Caco-2 (cell line): ENCODE measurements around the gene SRM. TPM values are rescaled to one million over a fixed set of nuclear protein-coding genes. Genes with fewer than 3 reads are reported as not detected.
"Not testable (repeated sequence)": the region's sequence is repeated elsewhere in the genome, so short reads cannot be mapped to it uniquely, and the experiment has no call there.

Experiments used
- BruUV-seq: library from RNA; stranded (reverse); fragments of 400-500 nt; replicated peaks from 2 replicates; lab custom pipeline; 2021; lab: Mats Ljungman, UMichigan
- CTCF ChIA-PET: fragments of 300-600 bp; sonication (Branson Sonifier 250); formaldehyde crosslinking; loops from one replicate; lab custom pipeline; 2022; ENCODE audit warnings: antibody characterized with exemption; lab: Charles Lee
- POLR2A ChIA-PET: fragments of 300-600 bp; sonication (Branson Sonifier 250); formaldehyde crosslinking; loops from one replicate; lab custom pipeline; 2022; ENCODE audit warnings: antibody characterized with exemption; lab: Charles Lee
- DNase-seq, 2 experiments: peaks; one replicate each; pipeline versions ENCODE4 v3.0.0 to v3.0.0-alpha.2; 2020 to 2022
- H3K27me3 ChIP-seq: replicated peaks from 2 replicates; pipeline ENCODE4 v1.6.0; 2011; ENCODE audit warnings: low read length; ENCODE audit not compliant: control insufficient read depth, insufficient read depth
- H3K36me3 ChIP-seq: 2 replicates; pipeline ENCODE4 v1.5.1; 2011; ENCODE audit warnings: low read length; ENCODE audit not compliant: control insufficient read depth, insufficient read depth
- H3K4me1 ChIP-seq: fragments of 250-450 bp; sonication (Bioruptor Pico); 2 replicates; pipeline ENCODE4 v1.5.1; 2020; ENCODE audit warnings: mild to moderate bottlenecking
- H3K4me3 ChIP-seq: 2 replicates; pipeline ENCODE4 v1.5.1; 2011; ENCODE audit warnings: low read depth, mild to moderate bottlenecking, control low read depth, low read length
- H3K9me3 ChIP-seq: fragments of 250-450 bp; sonication (Bioruptor Pico); 2 replicates; pipeline ENCODE4 v1.5.1; 2020; ENCODE audit warnings: mild to moderate bottlenecking, moderate library complexity
- H3K27ac Mint-ChIP-seq: one replicate; pipeline ENCODE4 v1.8.0; 2022; ENCODE audit warnings: mixed read lengths; ENCODE audit not compliant: unreplicated experiment
- H3K27me3 Mint-ChIP-seq: one replicate; pipeline ENCODE4 v1.8.0; 2022; ENCODE audit warnings: mixed read lengths; ENCODE audit not compliant: insufficient read depth, unreplicated experiment
- H3K36me3 Mint-ChIP-seq: one replicate; pipeline ENCODE4 v1.8.0; 2022; ENCODE audit warnings: mild to moderate bottlenecking, mixed read lengths; ENCODE audit not compliant: insufficient read depth, unreplicated experiment
- H3K4me1 Mint-ChIP-seq: one replicate; pipeline ENCODE4 v1.8.0; 2022; ENCODE audit warnings: low read depth, mixed read lengths; ENCODE audit not compliant: unreplicated experiment
- H3K4me3 Mint-ChIP-seq: one replicate; pipeline ENCODE4 v1.8.0; 2022; ENCODE audit warnings: mild to moderate bottlenecking, moderate library complexity, mixed read lengths; ENCODE audit not compliant: unreplicated experiment
- H3K9me3 Mint-ChIP-seq: one replicate; pipeline ENCODE4 v1.8.0; 2022; ENCODE audit warnings: mixed read lengths; ENCODE audit not compliant: unreplicated experiment
- CTCF ChIP-seq, 2 experiments: fragments of 200-600 bp in 1 of 2; IDR thresholded peaks; 1 replicate in 1 of 2; 2 replicates in 1 of 2; pipeline versions ENCODE4 v1.5.1 to v1.8.0; 2011 to 2022; ENCODE audit warnings: antibody characterized with exemption in 1 of 2, control low read depth in 1 of 2, inconsistent platforms in 1 of 2, low read depth in 1 of 2, low read length in 1 of 2, mild to moderate bottlenecking in 1 of 2, moderate library complexity in 1 of 2; ENCODE audit not compliant: insufficient read depth in 1 of 2, severe bottlenecking in 1 of 2, unreplicated experiment in 1 of 2
- intact Hi-C: fragments of 100-400 bp; cut with micrococcal nuclease; formaldehyde crosslinking; loops from one replicate; pipeline ENCODE4 v1.10.0; 2022; ENCODE audit not compliant: unreplicated experiment
- total RNA-seq: library from RNA; stranded (reverse); gene quantifications from 2 replicates; pipeline ENCODE4 v1.2.3, GENCODE V29; 2022

Gene SRM
- total RNA-seq, 1 experiment from 2014 or later: 125 TPM

GRCh38 chr1:11023201-11023600 is 36.6 kb downstream of the SRM start:
- H3K36me3 ChIP-seq: peaks cover 2% of the 10 kb centered on the region
- TF ChIP-seq CTCF (IDR thresholded peaks at IDR 0.05; ENCODE audit: insufficient read depth in 1 of 2, low read depth in 1 of 2, low read length in 1 of 2, severe bottlenecking in 1 of 2, unreplicated experiment in 1 of 2): no peak

GRCh38 chr1:11019971-11020370 is 39.8 kb downstream of the SRM start:
- POLR2A ChIA-PET: no interaction called here
- no TSS peak for BruUV-seq
- H3K36me3 ChIP-seq: peaks cover 2% of the 10 kb centered on the region

More at GRCh38 chr1:11023201-11023600, 36.6 kb downstream of the SRM start:
- H3K27me3 ChIP-seq: no peaks in the 10 kb centered on the region
- H3K4me1 ChIP-seq: no peaks in the 10 kb centered on the region
- no peaks in the 10 kb centered on the region for H3K4me1 Mint-ChIP-seq
- H3K4me3 ChIP-seq: no peak overlapping the region
- DNase-seq: no peak
- H3K9me3 ChIP-seq: no peaks in the 10 kb centered on the region
- no TSS peak for BruUV-seq
- intact Hi-C loops: no loop called here
- no peak overlapping the region for H3K27ac Mint-ChIP-seq
- ChIA-PET POLR2A (interaction anchor here (0.6 kb wide), 1 partner anchor 59 kb away, joined by 4 read pairs; no protein-coding TSS in a partner anchor), CTCF (no interaction called here)
- H3K27me3 Mint-ChIP-seq: no peaks in the 10 kb centered on the region
- H3K4me3 Mint-ChIP-seq: no peak overlapping the region
- no peaks in the 10 kb centered on the region for H3K9me3 Mint-ChIP-seq
- peaks cover 100% of the 10 kb centered on the region for H3K36me3 Mint-ChIP-seq

DNA sequence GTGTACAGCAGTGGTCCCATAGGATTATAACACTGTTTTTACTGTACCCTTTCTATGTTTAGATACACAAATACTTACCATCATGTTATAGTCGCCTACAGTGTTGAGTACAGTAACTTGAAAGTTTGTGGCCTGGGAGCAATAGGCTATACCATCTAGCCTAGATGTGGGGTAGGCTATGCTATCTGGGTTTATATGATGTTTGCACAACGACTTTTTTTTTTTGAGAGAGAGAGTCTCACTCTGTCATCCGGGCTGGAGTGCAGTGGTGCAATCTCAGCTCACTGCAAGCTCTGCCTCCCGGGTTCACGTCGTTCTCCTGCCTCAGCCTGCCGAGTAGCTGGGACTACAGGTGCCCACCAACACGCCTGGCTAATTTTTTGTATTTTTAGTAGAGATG is 40.5 kb downstream of the SRM start:
- H3K9me3 Mint-ChIP-seq, H3K4me1 Mint-ChIP-seq, H3K36me3 ChIP-seq, CTCF ChIA-PET, POLR2A ChIA-PET, H3K4me3 ChIP-seq, DNase-seq, BruUV-seq, H3K9me3 ChIP-seq, H3K4me1 ChIP-seq, H3K4me3 Mint-ChIP-seq, H3K27me3 ChIP-seq, intact Hi-C loops, H3K27ac Mint-ChIP-seq, H3K27me3 Mint-ChIP-seq: not testable (repeated sequence)
- peaks cover 97% of the 10 kb centered on the region for H3K36me3 Mint-ChIP-seq

More at GRCh38 chr1:11019971-11020370, 39.8 kb downstream of the SRM start:
- H3K9me3 ChIP-seq: no peaks in the 10 kb centered on the region
- DNase-seq: no peak
- CTCF ChIA-PET: no interaction called here
- no peaks in the 10 kb centered on the region for H3K27me3 Mint-ChIP-seq
- H3K36me3 Mint-ChIP-seq: peaks cover 97% of the 10 kb centered on the region
- H3K4me1 ChIP-seq: no peaks in the 10 kb centered on the region
- intact Hi-C loops: no loop called here
- no peak overlapping the region for H3K27ac Mint-ChIP-seq
- no peak for TF ChIP-seq CTCF (IDR thresholded peaks at IDR 0.05; ENCODE audit: insufficient read depth in 1 of 2, low read depth in 1 of 2, low read length in 1 of 2, severe bottlenecking in 1 of 2, unreplicated experiment in 1 of 2)
- no peak overlapping the region for H3K4me3 Mint-ChIP-seq
- no peak overlapping the region for H3K4me3 ChIP-seq
- H3K27me3 ChIP-seq: no peaks in the 10 kb centered on the region
- H3K4me1 Mint-ChIP-seq: no peaks in the 10 kb centered on the region
- H3K9me3 Mint-ChIP-seq: no peaks in the 10 kb centered on the region
